ENCODE measurements around the gene CYB5B.
"Not testable (repeated sequence)": the region's sequence is repeated elsewhere in the genome, so short reads cannot be mapped to it uniquely, and the experiment has no call there.

CYB5B gene

DNA sequence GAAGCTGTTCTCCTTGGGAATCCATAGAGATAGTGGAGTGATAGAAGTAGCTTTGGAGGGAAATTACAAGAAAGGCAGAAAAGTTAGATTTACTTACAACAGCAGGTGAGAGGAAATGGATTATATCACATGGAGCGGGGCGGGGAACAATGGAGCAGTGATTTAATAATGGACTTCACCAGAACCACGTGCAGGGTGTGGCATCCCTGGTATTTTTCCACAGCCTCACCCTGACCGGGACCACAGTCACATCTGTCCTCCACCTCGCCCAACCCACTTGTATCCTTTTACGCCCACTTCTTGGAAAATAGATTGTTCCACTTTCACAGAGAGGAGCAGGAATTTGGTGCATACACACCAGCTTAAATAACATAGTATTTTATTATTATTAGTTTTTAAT, 15.9 kb upstream of the CYB5B start:
- DNase-seq (ENCODE audit: low read depth) = no peak

DNA sequence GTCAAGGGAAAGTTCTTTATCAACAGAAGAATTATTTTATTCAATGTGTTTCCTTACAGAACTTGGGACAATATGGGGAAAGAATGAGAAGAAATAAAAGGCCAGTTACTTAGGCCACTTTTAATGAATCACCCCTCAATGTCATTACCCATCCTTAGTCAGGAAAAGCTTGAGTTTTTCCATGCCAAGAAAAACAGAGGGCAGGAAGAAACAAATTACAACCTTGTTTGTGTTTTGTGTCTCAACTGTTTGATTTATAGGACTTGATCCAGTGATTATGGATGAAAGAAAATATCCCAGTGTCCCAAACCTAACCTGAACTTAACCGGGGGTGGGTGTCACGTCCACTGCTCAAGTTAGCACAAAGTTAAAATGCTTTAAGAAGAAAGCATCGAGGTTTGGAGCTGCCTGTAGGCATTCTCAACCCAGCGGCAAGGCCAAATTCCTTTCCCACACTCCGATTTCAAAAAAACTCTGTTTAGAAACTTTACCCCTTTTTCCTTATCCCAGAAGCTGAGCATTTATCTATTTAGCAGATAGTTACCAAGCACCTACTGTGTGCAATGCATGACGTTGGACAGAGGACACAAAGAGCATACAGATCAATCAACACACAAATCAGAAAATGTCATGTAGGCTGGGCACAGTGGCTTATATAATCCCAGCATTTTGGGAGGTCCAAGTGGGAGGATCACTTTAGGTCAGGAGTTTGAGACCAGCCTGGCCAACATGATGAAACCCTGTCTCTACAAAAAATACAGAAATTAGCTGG, 14.0 kb upstream of the CYB5B start:
- no peak for DNase-seq (ENCODE audit: low read depth)

DNA sequence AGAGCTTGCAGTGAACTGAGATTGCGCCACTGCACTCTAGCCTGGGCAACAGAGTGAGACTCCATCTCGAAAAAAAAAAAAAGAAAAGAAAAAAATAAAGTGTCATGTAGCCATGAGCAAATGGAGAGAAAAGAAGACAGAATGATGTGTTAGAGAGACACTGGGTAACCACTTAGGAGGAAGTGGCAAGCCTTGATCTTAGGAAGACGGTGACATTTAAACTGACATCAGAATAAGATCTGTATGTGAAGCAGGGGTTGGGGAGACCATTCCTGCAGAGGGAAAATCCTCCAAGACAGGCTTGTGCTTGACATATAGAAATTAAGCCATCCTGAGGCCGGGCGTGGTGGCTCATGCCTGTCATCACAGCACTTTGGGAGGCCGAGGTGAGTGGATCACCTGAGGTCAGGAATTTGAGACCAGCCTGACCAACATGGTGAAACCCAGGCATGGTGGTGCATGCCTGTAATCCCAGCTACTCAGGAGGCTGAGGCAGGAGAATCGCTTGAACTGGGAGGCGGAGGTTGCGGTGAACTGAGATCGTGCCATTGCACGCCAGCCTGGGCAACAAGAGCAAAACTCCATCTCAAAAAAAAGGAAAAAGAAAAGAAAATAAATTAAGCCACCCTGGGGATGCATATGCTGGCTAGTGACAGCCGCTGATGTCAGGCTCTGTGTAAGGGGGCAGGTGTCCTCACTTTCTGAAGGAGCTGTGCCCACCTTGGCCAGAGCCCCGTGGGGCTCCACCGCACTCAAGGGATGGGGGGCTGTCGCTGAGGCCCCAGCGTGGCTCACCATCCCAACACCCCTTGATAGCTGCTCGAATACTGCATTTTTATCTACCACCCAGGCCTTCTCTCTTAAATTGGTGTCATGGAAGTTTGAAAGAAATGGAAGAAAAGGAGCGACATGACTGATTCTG, 13.1 kb upstream of the CYB5B start:
- DNase-seq (ENCODE audit: low read depth) = no peak

DNA sequence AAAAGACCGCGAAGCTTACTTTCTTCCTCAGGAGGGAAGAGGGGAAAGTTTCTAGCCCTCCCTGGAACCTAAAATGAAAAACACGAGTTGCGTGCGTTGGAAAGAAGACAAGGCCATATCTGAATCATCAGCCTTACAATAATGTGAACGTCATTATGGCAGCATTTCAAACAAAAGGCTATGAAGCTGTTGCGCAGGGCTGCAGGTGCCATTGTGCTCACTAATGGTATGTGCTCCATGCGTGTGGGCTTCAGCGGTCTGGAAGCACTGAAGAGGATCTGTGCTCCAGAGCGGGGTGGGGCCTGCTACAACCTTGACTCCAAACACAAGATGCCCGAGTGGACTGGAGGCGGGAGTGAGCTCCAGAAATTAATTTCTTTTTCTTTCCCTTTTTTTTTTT, 12.1 kb upstream of the CYB5B start:
- DNase-seq (ENCODE audit: low read depth) = no peak

DNA sequence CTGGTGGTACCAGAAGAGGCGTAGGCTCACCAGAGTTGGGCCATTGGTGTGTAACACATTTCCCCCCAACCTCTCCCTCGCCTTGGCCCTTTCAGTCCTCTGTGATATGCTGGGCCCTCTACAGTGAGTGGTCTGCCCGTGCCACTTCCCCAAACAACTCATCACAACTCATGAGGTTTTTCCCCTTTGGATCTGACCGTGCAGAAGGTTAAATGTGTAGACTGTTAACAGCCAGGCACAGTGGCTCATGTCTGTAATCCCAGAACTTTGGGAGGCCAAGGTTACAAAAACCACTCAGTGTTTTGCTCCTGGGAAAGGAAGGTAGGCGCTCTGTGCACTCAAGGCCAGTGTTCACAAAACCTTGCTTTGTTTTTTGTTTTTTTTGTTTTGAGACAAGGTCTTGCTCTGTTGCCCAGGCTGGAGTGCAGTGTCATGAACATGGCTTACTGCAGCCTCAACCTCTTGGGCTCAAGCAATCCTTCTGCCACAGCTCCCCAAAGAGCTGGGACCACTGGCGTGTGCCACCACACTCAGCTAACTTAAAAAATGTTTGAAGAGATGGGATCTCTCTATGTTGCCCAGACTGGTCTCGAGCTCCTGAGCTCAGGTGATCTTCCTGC, 11.3 kb upstream of the CYB5B start:
- no peak for DNase-seq (ENCODE audit: low read depth)

DNA sequence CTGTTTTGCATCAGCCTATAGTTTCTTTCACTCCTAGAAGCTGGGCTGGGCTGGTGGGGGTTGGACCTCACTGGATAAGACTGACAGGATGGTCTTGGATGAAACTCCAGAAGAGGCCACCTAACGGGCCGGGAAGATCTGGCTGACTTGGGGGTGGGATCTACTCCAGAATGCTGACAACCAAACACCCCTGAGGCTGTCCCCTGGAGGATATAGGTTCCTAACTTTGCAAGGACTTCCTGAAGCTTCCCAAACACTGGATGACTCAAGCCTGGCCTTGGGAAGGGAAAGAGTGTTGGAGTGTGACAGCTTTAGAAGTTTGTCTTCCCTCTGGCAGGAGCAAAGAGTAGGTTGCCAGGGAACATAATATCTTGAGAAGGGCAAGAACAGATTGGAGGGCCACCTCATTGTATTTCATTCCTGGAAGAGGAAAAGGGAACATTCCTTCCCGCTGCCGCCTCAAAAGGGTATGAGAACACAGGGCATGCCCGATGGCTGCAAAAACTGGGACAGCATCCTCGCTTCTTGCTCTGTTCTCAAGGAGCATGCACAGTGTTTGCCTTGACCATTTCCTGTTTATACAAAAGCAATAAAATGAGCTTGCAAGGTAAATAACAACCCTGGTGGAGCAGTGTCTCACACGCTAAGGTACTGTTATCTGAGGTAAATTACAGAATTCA, 6.8 kb upstream of the CYB5B start:
- no peak for DNase-seq (ENCODE audit: low read depth)

DNA sequence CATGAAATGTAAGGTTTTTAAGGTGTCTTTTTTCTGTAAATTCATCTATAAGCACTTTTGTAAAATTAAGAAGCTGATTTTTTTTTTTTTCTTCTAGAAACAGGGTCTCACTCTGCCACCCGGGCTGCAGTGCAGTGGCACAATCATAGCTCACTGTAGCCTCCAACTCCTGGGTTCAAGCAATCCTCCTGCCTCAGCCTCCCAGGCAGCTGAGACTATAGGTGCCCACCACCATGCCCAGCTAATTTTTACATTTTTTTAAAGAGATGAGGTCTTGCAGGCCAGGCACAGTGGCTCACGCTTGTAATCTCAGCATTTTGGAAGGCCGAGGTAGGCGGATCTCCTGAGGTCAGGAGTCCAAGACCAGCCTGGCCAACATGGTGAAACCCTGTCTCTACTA, 4.5 kb upstream of the CYB5B start:
- DNase-seq (ENCODE audit: low read depth) = no peak

GRCh38 chr16:69423189-69423588, 1.2 kb upstream of the CYB5B start:
- no peak for DNase-seq (ENCODE audit: low read depth)

DNA sequence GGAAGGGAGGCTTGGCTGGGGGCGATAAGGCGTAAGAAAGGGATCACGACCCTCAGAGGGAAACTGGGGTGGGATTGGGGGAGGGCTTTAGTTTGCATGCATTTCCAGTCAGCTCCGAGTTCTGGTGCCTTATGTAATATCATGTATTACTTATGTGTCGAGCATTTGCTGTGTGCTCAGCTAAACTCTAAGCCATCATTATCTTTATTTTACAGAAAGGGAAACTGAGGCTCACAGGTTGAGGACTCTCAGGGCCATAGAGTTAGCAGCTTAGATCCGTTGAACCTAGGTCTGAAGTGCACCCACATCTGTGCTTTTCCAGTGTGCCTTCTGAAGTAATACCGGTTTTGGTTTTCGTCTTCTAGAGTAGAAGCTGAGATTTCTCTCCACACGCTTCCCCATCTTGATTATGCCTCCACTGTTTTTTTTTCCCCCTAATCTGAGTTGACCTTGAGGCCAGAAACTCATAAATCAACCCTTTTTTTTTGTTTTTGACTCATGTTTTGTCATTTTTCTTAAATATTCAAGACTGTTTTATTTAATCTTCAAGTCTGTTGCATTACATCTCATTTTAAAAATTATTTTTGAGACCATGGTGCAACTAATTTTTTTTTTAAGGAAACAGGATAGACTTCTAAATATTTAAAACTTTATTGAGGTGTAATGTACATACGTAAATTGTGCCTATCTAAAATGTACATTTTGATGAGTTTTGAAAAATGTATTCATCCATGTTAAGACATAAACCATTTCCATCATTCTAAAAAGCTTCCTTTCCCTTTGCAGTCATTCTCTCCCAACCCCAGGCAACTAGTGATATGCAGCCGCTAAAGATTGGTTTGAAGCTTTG, 741 bp downstream of the CYB5B start:
- no peak for DNase-seq (ENCODE audit: low read depth)

- DNase-seq (ENCODE audit: low read depth) = no peak
Observed at GRCh38 chr16:69428652-69429051, 4.2 kb downstream of the CYB5B start.

DNA sequence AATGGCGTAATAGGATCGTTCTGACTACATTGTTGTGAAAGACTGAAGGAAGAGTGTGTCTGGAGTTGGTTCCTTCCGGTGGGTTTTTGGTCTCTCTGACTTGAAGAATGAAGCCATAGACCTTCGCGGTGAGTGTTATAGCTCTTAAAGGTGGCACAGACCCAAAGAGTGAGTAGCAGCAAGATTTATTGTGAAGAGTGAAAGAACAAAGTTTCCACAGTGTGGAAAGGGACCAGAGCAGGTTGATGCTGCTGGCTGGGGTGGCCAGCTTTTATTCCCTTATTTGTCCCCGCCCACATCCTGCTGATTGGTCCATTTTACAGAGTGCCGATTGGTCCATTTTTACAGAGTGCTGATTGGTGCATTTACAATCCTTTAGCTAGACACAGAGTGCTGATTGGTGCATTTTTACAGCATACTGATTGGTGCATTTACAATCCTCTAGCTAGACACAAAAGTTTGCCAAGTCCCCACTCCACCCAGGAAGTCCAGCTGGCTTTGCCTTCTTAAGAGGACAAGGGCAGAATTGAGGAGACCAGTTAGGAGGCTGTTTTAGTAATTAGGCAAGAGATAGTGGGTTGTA, 4.7 kb downstream of the CYB5B start:
- not testable (repeated sequence) for DNase-seq (ENCODE audit: low read depth)

- DNase-seq (ENCODE audit: low read depth) = no peak
Observed at GRCh38 chr16:69431948-69432468, 7.6 kb downstream of the CYB5B start.

- no peak for DNase-seq (ENCODE audit: low read depth)
Observed at GRCh38 chr16:69434066-69434465, 9.6 kb downstream of the CYB5B start.

GRCh38 chr16:69435977-69436820, 11.8 kb downstream of the CYB5B start:
- DNase-seq (ENCODE audit: low read depth) = no peak

GRCh38 chr16:69436896-69437295, 12.5 kb downstream of the CYB5B start:
- no peak for DNase-seq (ENCODE audit: low read depth)

DNA sequence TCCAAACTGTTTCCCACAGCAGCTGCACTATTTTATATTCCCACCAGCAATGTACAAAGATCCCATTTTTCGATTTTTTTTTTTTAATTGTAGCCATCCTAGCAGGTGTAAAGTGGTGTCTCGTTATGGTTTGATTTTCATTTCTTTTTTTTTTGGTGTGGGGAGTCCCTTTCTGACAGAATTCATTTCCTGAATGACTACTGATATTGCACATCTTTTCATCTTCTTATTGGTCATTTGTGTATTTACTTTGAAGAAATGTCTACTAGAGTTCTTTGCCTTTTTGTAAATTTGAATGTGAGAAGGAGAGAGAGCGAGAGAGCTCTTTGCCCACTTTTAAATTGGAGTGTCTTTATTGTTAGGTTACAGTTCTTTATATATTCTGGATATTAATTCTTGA, 14.0 kb downstream of the CYB5B start:
- no peak for DNase-seq (ENCODE audit: low read depth)

DNA sequence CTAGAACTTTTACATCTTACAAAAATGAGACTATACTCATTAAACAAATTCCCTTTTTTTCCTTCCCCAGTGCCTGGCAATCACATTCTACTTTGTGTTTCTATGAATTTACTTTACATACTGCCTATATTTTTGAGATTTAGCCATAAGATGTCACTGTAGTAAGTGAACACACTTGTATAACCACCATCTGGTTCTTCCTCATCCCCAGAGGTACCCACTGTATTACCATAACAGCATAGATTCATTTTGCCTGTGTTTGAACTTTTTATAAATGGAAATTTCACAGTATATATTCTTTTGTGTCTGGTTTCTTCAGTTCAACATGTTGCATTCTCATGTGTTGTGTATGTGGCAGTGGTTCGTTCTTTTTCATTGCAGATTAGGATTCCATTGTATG, 15.8 kb downstream of the CYB5B start:
- no peak for DNase-seq (ENCODE audit: low read depth)

- DNase-seq (ENCODE audit: low read depth) = not testable (repeated sequence)
Observed at GRCh38 chr16:69441030-69441429, 16.6 kb downstream of the CYB5B start.

GRCh38 chr16:69443927-69444631, 19.7 kb downstream of the CYB5B start:
- DNase-seq (ENCODE audit: low read depth) = no peak
